GM12878 (cell line): ENCODE data around the gene GRB10. TPM values are rescaled to one million over a fixed set of nuclear protein-coding genes. Genes with fewer than 3 reads are reported as not detected.

Experiments used
- ATAC-seq: fragments of 200-7000 bp; cut with Tn5 transposase; 3 replicates; pipeline ENCODE4 v1.9.1; 2020; ENCODE audit warnings: mild to moderate bottlenecking, moderate library complexity
- BruUV-seq: library from RNA; stranded (reverse); fragments of 400-500 nt; replicated peaks from 2 replicates; lab custom pipeline; 2021; lab: Mats Ljungman, UMichigan
- CTCF ChIA-PET: fragments of 300-600 bp; sonication (Branson Sonifier 250); formaldehyde crosslinking; extraction: SDS; loops from one replicate; lab custom pipeline; 2021; ENCODE audit warnings: inconsistent platforms; lab: Yijun Ruan, JAX
- POLR2A ChIA-PET: fragments of 350-600 bp; formaldehyde crosslinking; extraction: SDS; loops from one replicate; lab custom pipeline; 2021; ENCODE audit warnings: inconsistent platforms; lab: Charles Lee
- RAD21 ChIA-PET: fragments of 300-600 bp; sonication (Branson Sonifier 250); formaldehyde crosslinking; loops from one replicate; lab custom pipeline; 2023; ENCODE audit warnings: antibody characterized with exemption; ENCODE audit not compliant: unreplicated experiment; lab: Charles Lee
- SMC1A ChIA-PET: fragments of 300-600 bp; sonication (Branson Sonifier 250); formaldehyde crosslinking; loops from one replicate; lab custom pipeline; 2023; ENCODE audit not compliant: unreplicated experiment, uncharacterized antibody; lab: Charles Lee
- DNase-seq: peaks from one replicate; pipeline ENCODE4 v3.0.0-alpha.2; 2011; ENCODE audit warnings: low read depth, low spot score
- FAIRE-seq: peaks from 3 replicates; lab custom pipeline; 2011; peaks lifted over from hg19 to GRCh38; lab: Jason Lieb, UNC
- H2AFZ ChIP-seq: 2 replicates; pipeline ENCODE4 v1.6.0; 2011; ENCODE audit warnings: low read depth, low read length, control low read depth; ENCODE audit not compliant: control insufficient read depth
- H3K27ac ChIP-seq: 2 replicates; pipeline ENCODE4 v1.5.1; 2011; ENCODE audit warnings: control low read depth; ENCODE audit not compliant: control insufficient read depth, insufficient read depth
- H3K27me3 ChIP-seq, 2 experiments: replicated peaks in 1 of 2; 2 replicates each; pipeline versions ENCODE4 v1.6.0 to v1.6.1; 2011; ENCODE audit warnings: low read length in 1 of 2; ENCODE audit not compliant: control insufficient read depth in 2 of 2, insufficient read depth in 2 of 2
- H3K36me3 ChIP-seq, 2 experiments: 2 replicates each; pipeline ENCODE4 v1.5.1; 2011; ENCODE audit warnings: low read length in 1 of 2; ENCODE audit not compliant: control insufficient read depth in 2 of 2, insufficient read depth in 2 of 2
- H3K4me1 ChIP-seq: 2 replicates; pipeline ENCODE4 v1.6.1; 2011; ENCODE audit warnings: mild to moderate bottlenecking, low read length, moderate library complexity, mixed read lengths; ENCODE audit not compliant: control insufficient read depth, insufficient read depth
- H3K4me2 ChIP-seq: 2 replicates; pipeline ENCODE4 v1.6.0; 2011; ENCODE audit warnings: control low read depth; ENCODE audit not compliant: control insufficient read depth, insufficient read depth
- H3K4me3 ChIP-seq: fragments of 200-600 bp; sonication (generic); 2 replicates; pipeline ENCODE4 v1.5.1; 2016
- H3K79me2 ChIP-seq: 2 replicates; pipeline ENCODE4 v1.6.0; 2011; ENCODE audit warnings: low read length; ENCODE audit not compliant: control insufficient read depth, insufficient read depth
- H3K9ac ChIP-seq: 2 replicates; pipeline ENCODE4 v1.8.0; 2011; ENCODE audit warnings: low read length, control low read depth, mixed read lengths; ENCODE audit not compliant: control insufficient read depth, insufficient read depth
- H3K9me3 ChIP-seq: replicated peaks from 3 replicates; pipeline ENCODE4 v1.5.1; 2011; ENCODE audit warnings: mild to moderate bottlenecking, low read length; ENCODE audit not compliant: control insufficient read depth, insufficient read depth
- H4K20me1 ChIP-seq: 2 replicates; pipeline ENCODE4 v1.6.0; 2011; ENCODE audit not compliant: control insufficient read depth, insufficient read depth
- KLF5 ChIP-seq: fragments of 450-650 bp; IDR thresholded peaks from 2 replicates; pipeline ENCODE4 v1.6.1; 2014; ENCODE audit warnings: mild to moderate bottlenecking; ENCODE audit not compliant: partially characterized antibody
- SP1 ChIP-seq: IDR thresholded peaks from one replicate; pipeline ENCODE4 v1.6.1; 2011; ENCODE audit warnings: low read depth, low read length
- WGBS: methylation state at CpG from one replicate; pipeline ENCODE4 v1.1.6; 2016; ENCODE audit warnings: low lambda C conversion rate; ENCODE audit not compliant: insufficient replicate concordance, insufficient coverage; ENCODE audit errors: missing lambda C conversion rate; 5-methylcytosine and 5-hydroxymethylcytosine counted together
- in situ Hi-C: fragments of 300-500 bp; cut with MboI; formaldehyde crosslinking; loops from 9 replicates; pipeline ENCODE4 v1.14.3; 2018; ENCODE audit warnings: mixed read lengths
- intact Hi-C: fragments of 100-400 bp; cut with micrococcal nuclease; formaldehyde crosslinking; loops from one replicate; pipeline ENCODE4 v1.14.2; 2022; ENCODE audit not compliant: unreplicated experiment
- polyA plus RNA-seq, 11 experiments: library from polyadenylated mRNA; depleted of rRNA in 4 of 11; unstranded in 6 of 11; stranded (reverse) in 5 of 11; fragments of >200 nt; fragmentation: Nextera tagmentation in 4 of 11; fragmentation: Illumina TruSeq in 1 of 11; extraction: Ambion mirVana in 4 of 11; extraction: Trizol in 1 of 11; gene quantifications; 1 replicate in 1 of 11; 2 replicates in 10 of 11; pipeline versions ENCODE4 v1.2.1 to v1.2.3, GENCODE V29; 2011 to 2016; ENCODE audit warnings: inconsistent platforms in 2 of 11, missing spikeins in 2 of 11, low read depth in 1 of 11
- total RNA-seq, 4 experiments: library from RNA; depleted of rRNA in 3 of 4; stranded (reverse); fragments of >200 nt in 3 of 4; fragmentation: Illumina TruSeq in 1 of 4; extraction: Trizol in 1 of 4; gene quantifications; 2 replicates each; pipeline versions ENCODE4 v1.2.1 to v1.2.3, GENCODE V29; 2013 to 2021
- TF ChIP-seq, protein P1 (sequence below): fragments of 450-650 bp; IDR thresholded peaks from 2 replicates; pipeline ENCODE4 v1.6.1; 2018; ENCODE audit warnings: mild to moderate bottlenecking, low read depth, moderate library complexity; ENCODE audit not compliant: partially characterized antibody

Gene GRB10
- total and polyA plus RNA-seq, 10 of the 15 experiments (the other 5 are each of a cell fraction or from before 2014, with no cell fraction given): 0.04 to 0.33 TPM; not detected in 8

DNA sequence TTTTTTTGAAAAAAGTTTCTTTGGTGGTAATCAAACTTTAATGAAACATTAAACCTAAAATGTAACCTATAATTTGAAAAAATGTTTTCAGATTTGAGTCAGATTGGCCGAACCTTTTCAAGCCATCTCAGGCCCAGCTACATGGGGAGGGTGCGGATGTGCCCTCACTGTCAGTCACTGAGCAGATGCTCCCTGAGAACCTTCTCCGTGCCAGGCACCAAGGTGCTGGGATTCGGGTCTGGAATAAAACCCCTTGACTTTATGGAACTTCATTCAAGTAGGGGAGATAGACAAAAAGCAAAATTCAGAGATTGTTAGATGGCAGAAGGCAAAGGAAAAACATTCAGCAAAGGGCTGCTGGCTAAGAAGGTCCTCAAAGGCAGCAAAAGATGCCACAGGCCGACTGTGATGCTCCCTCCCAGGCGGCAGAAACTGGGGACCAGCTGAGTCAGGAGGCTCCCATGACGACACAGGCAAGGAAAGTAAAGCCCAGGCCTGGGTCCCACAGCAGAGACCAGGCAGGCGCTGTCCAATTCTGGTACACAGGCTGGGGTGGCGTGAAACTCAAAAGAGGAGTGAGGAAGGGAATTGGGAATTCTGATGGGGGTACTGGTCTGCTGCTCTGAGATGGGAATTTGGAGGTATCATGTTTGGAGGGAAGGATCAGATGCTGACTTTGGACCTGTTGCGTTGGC is 135.3 kb downstream of the GRB10 start:
- POLR2A ChIA-PET: no interaction called here
- Histone ChIP-seq H4K20me1 (no peaks in the 10 kb centered on the region), H3K9ac (no peak overlapping the region), H3K27ac (no peak overlapping the region), H3K4me2 (no peak overlapping the region), H3K36me3 (no peaks in the 10 kb centered on the region), H3K4me1 (no peaks in the 10 kb centered on the region), H3K9me3 (no peaks in the 10 kb centered on the region), H2AFZ (no peak overlapping the region), H3K27me3 (peaks cover 0 to 3% of the 10 kb centered on the region in 2 experiments; a peak in 1 of 4 replicates), H3K4me3 (no peak overlapping the region), H3K79me2 (no peaks in the 10 kb centered on the region)
- TF ChIP-seq, protein P1, sequence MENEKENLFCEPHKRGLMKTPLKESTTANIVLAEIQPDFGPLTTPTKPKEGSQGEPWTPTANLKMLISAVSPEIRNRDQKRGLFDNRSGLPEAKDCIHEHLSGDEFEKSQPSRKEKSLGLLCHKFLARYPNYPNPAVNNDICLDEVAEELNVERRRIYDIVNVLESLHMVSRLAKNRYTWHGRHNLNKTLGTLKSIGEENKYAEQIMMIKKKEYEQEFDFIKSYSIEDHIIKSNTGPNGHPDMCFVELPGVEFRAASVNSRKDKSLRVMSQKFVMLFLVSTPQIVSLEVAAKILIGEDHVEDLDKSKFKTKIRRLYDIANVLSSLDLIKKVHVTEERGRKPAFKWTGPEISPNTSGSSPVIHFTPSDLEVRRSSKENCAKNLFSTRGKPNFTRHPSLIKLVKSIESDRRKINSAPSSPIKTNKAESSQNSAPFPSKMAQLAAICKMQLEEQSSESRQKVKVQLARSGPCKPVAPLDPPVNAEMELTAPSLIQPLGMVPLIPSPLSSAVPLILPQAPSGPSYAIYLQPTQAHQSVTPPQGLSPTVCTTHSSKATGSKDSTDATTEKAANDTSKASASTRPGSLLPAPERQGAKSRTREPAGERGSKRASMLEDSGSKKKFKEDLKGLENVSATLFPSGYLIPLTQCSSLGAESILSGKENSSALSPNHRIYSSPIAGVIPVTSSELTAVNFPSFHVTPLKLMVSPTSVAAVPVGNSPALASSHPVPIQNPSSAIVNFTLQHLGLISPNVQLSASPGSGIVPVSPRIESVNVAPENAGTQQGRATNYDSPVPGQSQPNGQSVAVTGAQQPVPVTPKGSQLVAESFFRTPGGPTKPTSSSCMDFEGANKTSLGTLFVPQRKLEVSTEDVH: no peak
- no peak for TF ChIP-seq KLF5
- TF ChIP-seq SP1: no peak
- RAD21 ChIA-PET: no interaction called here
- ATAC-seq (no peak), DNase-seq (no peak), FAIRE-seq (no peak)
- in situ Hi-C loops: no loop called here
- WGBS: 34% methylated on average over 10 of the region's 10 CpGs
- CTCF ChIA-PET: interaction anchor here (0.6 to 1.3 kb wide), 2 partner anchors 13 to 554 kb away, joined by 3 read pairs; no protein-coding TSS in a partner anchor
- intact Hi-C loops: no loop called here
- BruUV-seq: no TSS peak
- SMC1A ChIA-PET: no interaction called here
